Measurements from ENCODE around the gene TAOK1.
A peak's percentile ranks its signal among the peaks of the same experiment; 100 is the strongest.

The TAOK1 gene

GRCh38 chr17:29379084-29379991 is 10.8 kb upstream of the TAOK1 start:
- no peak for DNase-seq

GRCh38 chr17:29383686-29384085 is 6.5 kb upstream of the TAOK1 start:
- no peak for DNase-seq

- DNase-seq, result no peak
Observed at GRCh38 chr17:29384901-29385300, 5.3 kb upstream of the TAOK1 start.

- DNase-seq, result no peak
Observed at GRCh38 chr17:29386760-29387159, 3.4 kb upstream of the TAOK1 start.

GRCh38 chr17:29388937-29389336 is 1.2 kb upstream of the TAOK1 start:
- DNase-seq, result no peak

GRCh38 chr17:29390851-29391631 is 878 bp downstream of the TAOK1 start:
- peak; percentile 64 for DNase-seq

GRCh38 chr17:29393436-29393835 is 3.3 kb downstream of the TAOK1 start:
- no peak for DNase-seq

- DNase-seq, result peak; percentile 32
Observed at GRCh38 chr17:29394761-29395160, 4.6 kb downstream of the TAOK1 start.

GRCh38 chr17:29396066-29396465 is 5.9 kb downstream of the TAOK1 start:
- no peak for DNase-seq

- DNase-seq, result no peak
Observed at GRCh38 chr17:29399634-29400033, 9.5 kb downstream of the TAOK1 start.

GRCh38 chr17:29400818-29401217 is 10.7 kb downstream of the TAOK1 start:
- DNase-seq, result no peak

- DNase-seq, result no peak
Observed at GRCh38 chr17:29401258-29401657, 11.1 kb downstream of the TAOK1 start.

GRCh38 chr17:29407856-29408255 is 17.7 kb downstream of the TAOK1 start:
- DNase-seq, result no peak

GRCh38 chr17:29409963-29410362 is 19.8 kb downstream of the TAOK1 start:
- no peak for DNase-seq

GRCh38 chr17:29412780-29413565 is 22.8 kb downstream of the TAOK1 start:
- DNase-seq, result no peak

GRCh38 chr17:29420128-29420527 is 30.0 kb downstream of the TAOK1 start:
- no peak for DNase-seq

- no peak for DNase-seq
Observed at GRCh38 chr17:29430275-29430674, 40.1 kb downstream of the TAOK1 start.

- no peak for DNase-seq
Observed at GRCh38 chr17:29433541-29433940, 43.4 kb downstream of the TAOK1 start.

- no peak for DNase-seq
Observed at GRCh38 chr17:29434550-29434949, 44.4 kb downstream of the TAOK1 start.

GRCh38 chr17:29442451-29442850 is 52.3 kb downstream of the TAOK1 start:
- DNase-seq, result no peak

- DNase-seq, result no peak
Observed at GRCh38 chr17:29443041-29443739, 53.0 kb downstream of the TAOK1 start.

GRCh38 chr17:29444589-29444988 is 54.4 kb downstream of the TAOK1 start:
- DNase-seq, result no peak

- no peak for DNase-seq
Observed at GRCh38 chr17:29445844-29446243, 55.7 kb downstream of the TAOK1 start.

Data from activated CD8-positive, alpha-beta memory T cell treated with anti-CD3 and anti-CD28 coated beads, Interleukin-2, amount 50 U/mL, for 48 hours (primary cell).